K562 (cell line): ENCODE measurements around the gene METTL3. TPM values are rescaled to one million over a fixed set of nuclear protein-coding genes. Genes with fewer than 3 reads are reported as not detected.

Experiments
- ATAC-seq: fragments of 200-7000 bp; cut with Tn5 transposase; 3 replicates; pipeline ENCODE4 v1.9.1; 2020; ENCODE audit warnings: moderate library complexity
- BruUV-seq: library from RNA; stranded (reverse); fragments of 400-500 nt; replicated peaks from 2 replicates; lab custom pipeline; 2021; lab: Mats Ljungman, UMichigan
- CTCF ChIA-PET: fragments of 300-600 bp; formaldehyde crosslinking; extraction: SDS; loops from one replicate; lab custom pipeline; 2021; ENCODE audit warnings: low intra/inter-chr PET ratio; lab: Yijun Ruan, JAX
- POLR2A ChIA-PET: fragments of 300-600, 350-650 bp; sonication (Branson Sonifier 250); formaldehyde crosslinking; extraction: SDS; loops from one replicate; lab custom pipeline; 2021; ENCODE audit warnings: antibody characterized with exemption, inconsistent platforms; lab: Yijun Ruan, JAX
- DNase-seq, 4 experiments: peaks; one replicate each; pipeline versions ENCODE4 v3.0.0 to v3.0.0-alpha.2; 2011 to 2018; ENCODE audit warnings: low spot score in 3 of 4, mixed read lengths in 3 of 4; ENCODE audit errors: extremely low read depth in 1 of 4
- FAIRE-seq: peaks from 2 replicates; lab custom pipeline; 2011; peaks lifted over from hg19 to GRCh38; lab: Jason Lieb, UNC
- H2AFZ ChIP-seq: 2 replicates; pipeline ENCODE4 v1.6.0; 2011; ENCODE audit warnings: low read depth, low read length, control low read depth, inconsistent platforms
- H3K27ac ChIP-seq: fragments of 200-600 bp; 3 replicates; pipeline ENCODE4 v1.8.0; 2011; ENCODE audit warnings: low read depth, mild to moderate bottlenecking, control low read depth, inconsistent platforms, low read length, moderate library complexity, mixed read lengths; ENCODE audit errors: extremely low read depth
- H3K27me3 ChIP-seq, 2 experiments: fragments of 300-600 bp in 1 of 2; 2 replicates in 1 of 2; 3 replicates in 1 of 2; pipeline versions ENCODE4 v1.6.0 to v1.8.0; 2011; ENCODE audit warnings: inconsistent platforms in 2 of 2, low read length in 2 of 2, mild to moderate bottlenecking in 1 of 2, mixed read lengths in 1 of 2, moderate library complexity in 1 of 2; ENCODE audit not compliant: control insufficient read depth in 2 of 2, insufficient read depth in 2 of 2
- H3K36me3 ChIP-seq: fragments of 300-600 bp; 3 replicates; pipeline ENCODE4 v1.8.0; 2011; ENCODE audit warnings: mild to moderate bottlenecking, low read length, inconsistent platforms; ENCODE audit not compliant: control insufficient read depth, insufficient read depth
- H3K4me1 ChIP-seq, 2 experiments: fragments of 200-600 bp in 1 of 2; replicated peaks in 1 of 2; 2 replicates in 1 of 2; 3 replicates in 1 of 2; pipeline versions ENCODE4 v1.5.1 to v1.8.0; 2011; ENCODE audit warnings: inconsistent platforms in 2 of 2, low read length in 2 of 2, mild to moderate bottlenecking in 1 of 2, mixed read lengths in 1 of 2, moderate library complexity in 1 of 2; ENCODE audit not compliant: control insufficient read depth in 2 of 2, insufficient read depth in 2 of 2
- H3K4me2 ChIP-seq: 2 replicates; pipeline ENCODE4 v1.6.1; 2011; ENCODE audit warnings: low read length, control low read depth, inconsistent platforms, mixed read lengths; ENCODE audit not compliant: insufficient read depth
- H3K4me3 ChIP-seq: fragments of 200-600 bp; sonication (generic), shearing (Covaris generic); 2 replicates; pipeline ENCODE4 v1.5.1; 2016; ENCODE audit warnings: control low read depth, inconsistent platforms
- H3K79me2 ChIP-seq: fragments of 200-600 bp; 3 replicates; pipeline ENCODE4 v1.8.0; 2011; ENCODE audit warnings: low read length, inconsistent platforms; ENCODE audit not compliant: control insufficient read depth, insufficient read depth
- H3K9ac ChIP-seq, 2 experiments: 2 replicates each; pipeline versions ENCODE4 v1.6.0 to v1.6.1; 2011; ENCODE audit warnings: low read depth in 2 of 2, low read length in 2 of 2, control low read depth in 1 of 2, inconsistent platforms in 1 of 2, mild to moderate bottlenecking in 1 of 2, mixed read lengths in 1 of 2; ENCODE audit not compliant: insufficient read depth in 1 of 2
- H3K9me1 ChIP-seq: one replicate; pipeline ENCODE4 v1.6.0; 2011; ENCODE audit warnings: inconsistent platforms, mild to moderate bottlenecking, low read length, moderate library complexity; ENCODE audit not compliant: control insufficient read depth, insufficient read depth
- H3K9me3 ChIP-seq: replicated peaks from 2 replicates; pipeline ENCODE4 v1.5.1; 2011; ENCODE audit warnings: low read depth, low read length, inconsistent platforms; ENCODE audit not compliant: control insufficient read depth, insufficient read depth
- H4K20me1 ChIP-seq: replicated peaks from 2 replicates; pipeline ENCODE4 v1.6.1; 2011; ENCODE audit warnings: low read length, inconsistent platforms, mixed read lengths; ENCODE audit not compliant: control insufficient read depth, insufficient read depth
- CBFB ChIP-seq: sonication (generic); formaldehyde crosslinking; IDR thresholded peaks from 2 replicates; pipeline ENCODE4 v1.4.0; 2020; ENCODE audit warnings: mild to moderate bottlenecking, missing genetic modification reagents
- CTCF ChIP-seq, 3 experiments: IDR thresholded peaks in 2 of 3; conservative IDR thresholded peaks in 1 of 3; 2 replicates each; pipeline ENCODE4 v1.5.1; 2011 to 2012; ENCODE audit warnings: low read length in 3 of 3, mild to moderate bottlenecking in 3 of 3, control low read depth in 2 of 3, improper control_type of control experiment in 1 of 3, inconsistent platforms in 1 of 3, low read depth in 1 of 3, mixed read lengths in 1 of 3, moderate library complexity in 1 of 3; ENCODE audit not compliant: insufficient read depth in 2 of 3
- WGBS: fragments of 100-300 bp; shearing (Covaris generic); methylation state at CpG from one replicate; pipeline ENCODE4 v1.1.6; 2016; ENCODE audit warnings: low coverage, mixed read lengths; ENCODE audit not compliant: insufficient coverage; ENCODE audit errors: missing lambda C conversion rate; 5-methylcytosine and 5-hydroxymethylcytosine counted together
- in situ Hi-C: fragments of 300-500 bp; cut with MboI; formaldehyde crosslinking; loops from 4 replicates; pipeline ENCODE4 v1.15.0; 2018; ENCODE audit warnings: inconsistent platforms, mixed read lengths
- intact Hi-C: fragments of 100-400 bp; cut with micrococcal nuclease; formaldehyde crosslinking; loops from 2 replicates; pipeline ENCODE4 v1.14.2; 2022
- polyA plus RNA-seq, 8 experiments: library from polyadenylated mRNA; depleted of rRNA in 4 of 8; stranded (reverse) in 5 of 8; unstranded in 3 of 8; fragments of >200 nt; fragmentation: Nextera tagmentation in 2 of 8; fragmentation: Illumina TruSeq in 1 of 8; extraction: Ambion mirVana in 2 of 8; extraction: Trizol in 1 of 8; gene quantifications; 2 replicates each; pipeline versions ENCODE4 v1.2.1 to v1.2.3, GENCODE V29; 2011 to 2014; ENCODE audit warnings: inconsistent platforms in 1 of 8, missing spikeins in 1 of 8
- total RNA-seq, 7 experiments: library from RNA; depleted of rRNA in 6 of 7; stranded (reverse); fragments of >200 nt in 6 of 7; fragmentation: Illumina TruSeq in 2 of 7; extraction: Trizol in 2 of 7; gene quantifications; 2 replicates each; pipeline versions ENCODE4 v1.2.1 to v1.2.3, GENCODE V29; 2011 to 2021; ENCODE audit warnings: low replicate concordance in 1 of 7
- TF ChIP-seq, protein P1 (sequence below): fragments of 450-650 bp; IDR thresholded peaks from 2 replicates; pipeline ENCODE4 v1.6.1; 2016; ENCODE audit warnings: mild to moderate bottlenecking, moderate library complexity

Gene METTL3
- total and polyA plus RNA-seq, 9 of the 15 experiments (the other 6 are each of a cell fraction or from before 2014, with no cell fraction given) = 42.1 to 151 (median 65.7) TPM

GRCh38 chr14:21496453-21496852, 14.7 kb downstream of the METTL3 start:
- Histone ChIP-seq H3K4me2 (no peak overlapping the region), H3K4me1 (no peaks in the 10 kb centered on the region), H3K36me3 (peaks cover 77% of the 10 kb centered on the region), H3K27me3 (no peaks in the 10 kb centered on the region), H3K4me3 (no peak overlapping the region), H3K9ac (no peak overlapping the region), H3K9me1 (no peaks in the 10 kb centered on the region), H3K9me3 (no peaks in the 10 kb centered on the region), H3K79me2 (no peaks in the 10 kb centered on the region), H3K27ac (no peak overlapping the region), H4K20me1 (no peaks in the 10 kb centered on the region; the same call in 1 of the 2 replicates), H2AFZ (no peak overlapping the region)
- BruUV-seq = no TSS peak
- intact Hi-C loops (no loop called here), in situ Hi-C loops (no loop called here)
- ChIA-PET CTCF (no interaction called here), POLR2A (no interaction called here)
- FAIRE-seq = no peak
- 66% methylated on average over 2 of the region's 2 CpGs for WGBS
- ATAC-seq = no peak
- DNase-seq = no peak
- TF ChIP-seq, protein P1, sequence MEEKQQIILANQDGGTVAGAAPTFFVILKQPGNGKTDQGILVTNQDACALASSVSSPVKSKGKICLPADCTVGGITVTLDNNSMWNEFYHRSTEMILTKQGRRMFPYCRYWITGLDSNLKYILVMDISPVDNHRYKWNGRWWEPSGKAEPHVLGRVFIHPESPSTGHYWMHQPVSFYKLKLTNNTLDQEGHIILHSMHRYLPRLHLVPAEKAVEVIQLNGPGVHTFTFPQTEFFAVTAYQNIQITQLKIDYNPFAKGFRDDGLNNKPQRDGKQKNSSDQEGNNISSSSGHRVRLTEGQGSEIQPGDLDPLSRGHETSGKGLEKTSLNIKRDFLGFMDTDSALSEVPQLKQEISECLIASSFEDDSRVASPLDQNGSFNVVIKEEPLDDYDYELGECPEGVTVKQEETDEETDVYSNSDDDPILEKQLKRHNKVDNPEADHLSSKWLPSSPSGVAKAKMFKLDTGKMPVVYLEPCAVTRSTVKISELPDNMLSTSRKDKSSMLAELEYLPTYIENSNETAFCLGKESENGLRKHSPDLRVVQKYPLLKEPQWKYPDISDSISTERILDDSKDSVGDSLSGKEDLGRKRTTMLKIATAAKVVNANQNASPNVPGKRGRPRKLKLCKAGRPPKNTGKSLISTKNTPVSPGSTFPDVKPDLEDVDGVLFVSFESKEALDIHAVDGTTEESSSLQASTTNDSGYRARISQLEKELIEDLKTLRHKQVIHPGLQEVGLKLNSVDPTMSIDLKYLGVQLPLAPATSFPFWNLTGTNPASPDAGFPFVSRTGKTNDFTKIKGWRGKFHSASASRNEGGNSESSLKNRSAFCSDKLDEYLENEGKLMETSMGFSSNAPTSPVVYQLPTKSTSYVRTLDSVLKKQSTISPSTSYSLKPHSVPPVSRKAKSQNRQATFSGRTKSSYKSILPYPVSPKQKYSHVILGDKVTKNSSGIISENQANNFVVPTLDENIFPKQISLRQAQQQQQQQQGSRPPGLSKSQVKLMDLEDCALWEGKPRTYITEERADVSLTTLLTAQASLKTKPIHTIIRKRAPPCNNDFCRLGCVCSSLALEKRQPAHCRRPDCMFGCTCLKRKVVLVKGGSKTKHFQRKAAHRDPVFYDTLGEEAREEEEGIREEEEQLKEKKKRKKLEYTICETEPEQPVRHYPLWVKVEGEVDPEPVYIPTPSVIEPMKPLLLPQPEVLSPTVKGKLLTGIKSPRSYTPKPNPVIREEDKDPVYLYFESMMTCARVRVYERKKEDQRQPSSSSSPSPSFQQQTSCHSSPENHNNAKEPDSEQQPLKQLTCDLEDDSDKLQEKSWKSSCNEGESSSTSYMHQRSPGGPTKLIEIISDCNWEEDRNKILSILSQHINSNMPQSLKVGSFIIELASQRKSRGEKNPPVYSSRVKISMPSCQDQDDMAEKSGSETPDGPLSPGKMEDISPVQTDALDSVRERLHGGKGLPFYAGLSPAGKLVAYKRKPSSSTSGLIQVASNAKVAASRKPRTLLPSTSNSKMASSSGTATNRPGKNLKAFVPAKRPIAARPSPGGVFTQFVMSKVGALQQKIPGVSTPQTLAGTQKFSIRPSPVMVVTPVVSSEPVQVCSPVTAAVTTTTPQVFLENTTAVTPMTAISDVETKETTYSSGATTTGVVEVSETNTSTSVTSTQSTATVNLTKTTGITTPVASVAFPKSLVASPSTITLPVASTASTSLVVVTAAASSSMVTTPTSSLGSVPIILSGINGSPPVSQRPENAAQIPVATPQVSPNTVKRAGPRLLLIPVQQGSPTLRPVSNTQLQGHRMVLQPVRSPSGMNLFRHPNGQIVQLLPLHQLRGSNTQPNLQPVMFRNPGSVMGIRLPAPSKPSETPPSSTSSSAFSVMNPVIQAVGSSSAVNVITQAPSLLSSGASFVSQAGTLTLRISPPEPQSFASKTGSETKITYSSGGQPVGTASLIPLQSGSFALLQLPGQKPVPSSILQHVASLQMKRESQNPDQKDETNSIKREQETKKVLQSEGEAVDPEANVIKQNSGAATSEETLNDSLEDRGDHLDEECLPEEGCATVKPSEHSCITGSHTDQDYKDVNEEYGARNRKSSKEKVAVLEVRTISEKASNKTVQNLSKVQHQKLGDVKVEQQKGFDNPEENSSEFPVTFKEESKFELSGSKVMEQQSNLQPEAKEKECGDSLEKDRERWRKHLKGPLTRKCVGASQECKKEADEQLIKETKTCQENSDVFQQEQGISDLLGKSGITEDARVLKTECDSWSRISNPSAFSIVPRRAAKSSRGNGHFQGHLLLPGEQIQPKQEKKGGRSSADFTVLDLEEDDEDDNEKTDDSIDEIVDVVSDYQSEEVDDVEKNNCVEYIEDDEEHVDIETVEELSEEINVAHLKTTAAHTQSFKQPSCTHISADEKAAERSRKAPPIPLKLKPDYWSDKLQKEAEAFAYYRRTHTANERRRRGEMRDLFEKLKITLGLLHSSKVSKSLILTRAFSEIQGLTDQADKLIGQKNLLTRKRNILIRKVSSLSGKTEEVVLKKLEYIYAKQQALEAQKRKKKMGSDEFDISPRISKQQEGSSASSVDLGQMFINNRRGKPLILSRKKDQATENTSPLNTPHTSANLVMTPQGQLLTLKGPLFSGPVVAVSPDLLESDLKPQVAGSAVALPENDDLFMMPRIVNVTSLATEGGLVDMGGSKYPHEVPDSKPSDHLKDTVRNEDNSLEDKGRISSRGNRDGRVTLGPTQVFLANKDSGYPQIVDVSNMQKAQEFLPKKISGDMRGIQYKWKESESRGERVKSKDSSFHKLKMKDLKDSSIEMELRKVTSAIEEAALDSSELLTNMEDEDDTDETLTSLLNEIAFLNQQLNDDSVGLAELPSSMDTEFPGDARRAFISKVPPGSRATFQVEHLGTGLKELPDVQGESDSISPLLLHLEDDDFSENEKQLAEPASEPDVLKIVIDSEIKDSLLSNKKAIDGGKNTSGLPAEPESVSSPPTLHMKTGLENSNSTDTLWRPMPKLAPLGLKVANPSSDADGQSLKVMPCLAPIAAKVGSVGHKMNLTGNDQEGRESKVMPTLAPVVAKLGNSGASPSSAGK = no peak
- TF ChIP-seq CBFB (no peak), CTCF (IDR thresholded peaks at IDR 0.05 in 2 of 3, conservative IDR thresholded peaks at IDR 0.05 in 1 of 3; ENCODE audit: insufficient read depth in 2 of 3, low read depth in 1 of 3, low read length in 3 of 3) (no peak)
